HT-29 (cell line): ENCODE data around the gene COL16A1. TPM values are rescaled to one million over a fixed set of nuclear protein-coding genes. Genes with fewer than 3 reads are reported as not detected.
A peak's percentile ranks its signal among the peaks of the same experiment; 100 is the strongest.
"Not testable (repeated sequence)": the region's sequence is repeated elsewhere in the genome, so short reads cannot be mapped to it uniquely, and the experiment has no call there.

Source experiments
- DNase-seq: peaks from one replicate; pipeline ENCODE4 v3.0.0-alpha.2; 2015; ENCODE audit warnings: low spot score
- total RNA-seq: library from RNA; depleted of rRNA; stranded (reverse); fragments of >200 nt; shearing (Covaris generic); gene quantifications from 2 replicates; pipeline ENCODE4 v1.2.3, GENCODE V29; 2014

Gene COL16A1
- total RNA-seq, 1 experiment from 2014 or later, result 37.5 TPM

- DNase-seq, result not testable (repeated sequence)
Measured at GRCh38 chr1:31707059-31707600, 3.3 kb upstream of the COL16A1 start.

- DNase-seq, result no peak
Measured at GRCh38 chr1:31706384-31707058, 2.7 kb upstream of the COL16A1 start.

GRCh38 chr1:31705080-31705866 lies 1.5 kb upstream of the COL16A1 start:
- peak; percentile 70 for DNase-seq

- peak; percentile 36 for DNase-seq
Measured at GRCh38 chr1:31704271-31705079, 658 bp upstream of the COL16A1 start.

- DNase-seq, result no peak
Measured at GRCh38 chr1:31702836-31703404, 897 bp downstream of the COL16A1 start.

- peak; percentile 89 for DNase-seq
Measured at GRCh38 chr1:31701091-31701736, 2.6 kb downstream of the COL16A1 start.

DNA sequence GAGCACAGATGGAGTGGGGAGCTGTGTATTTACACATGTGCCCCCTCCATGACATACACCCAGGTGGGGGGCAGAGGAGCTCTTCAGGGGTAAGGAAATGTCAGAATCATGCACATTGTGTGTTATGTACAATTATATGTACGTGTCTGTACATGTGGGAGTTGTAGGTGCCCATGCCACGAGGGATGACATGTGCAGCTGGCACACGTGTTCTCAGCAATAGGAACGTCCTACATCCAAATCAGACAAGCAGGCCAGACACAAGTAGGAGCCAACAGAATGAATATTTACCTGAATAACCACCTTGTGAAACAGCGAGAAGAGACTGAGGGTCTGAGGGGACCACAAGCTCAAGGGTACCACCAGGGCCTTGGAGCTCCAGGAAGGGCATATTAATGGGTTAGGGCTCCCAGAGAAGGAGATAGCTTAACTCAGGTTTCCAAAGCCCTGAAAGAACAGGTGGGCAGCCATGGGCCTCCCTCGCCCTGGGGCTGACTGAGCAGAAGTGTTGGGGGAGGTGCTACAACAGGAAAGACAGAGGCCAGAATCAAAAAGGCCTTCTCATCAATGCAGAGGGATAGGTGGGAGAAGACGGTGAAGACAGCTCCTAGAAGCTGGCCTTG lies 3.2 kb downstream of the COL16A1 start:
- DNase-seq, result no peak

GRCh38 chr1:31699341-31699891 lies 4.4 kb downstream of the COL16A1 start:
- no peak for DNase-seq

- DNase-seq, result no peak
Measured at GRCh38 chr1:31697369-31697984, 6.3 kb downstream of the COL16A1 start.

- DNase-seq, result peak; percentile 84
Measured at GRCh38 chr1:31696242-31696641, 7.6 kb downstream of the COL16A1 start.

- no peak for DNase-seq
Measured at GRCh38 chr1:31695327-31695726, 8.5 kb downstream of the COL16A1 start.

- DNase-seq, result no peak
Measured at GRCh38 chr1:31694964-31695313, 8.9 kb downstream of the COL16A1 start.

DNA sequence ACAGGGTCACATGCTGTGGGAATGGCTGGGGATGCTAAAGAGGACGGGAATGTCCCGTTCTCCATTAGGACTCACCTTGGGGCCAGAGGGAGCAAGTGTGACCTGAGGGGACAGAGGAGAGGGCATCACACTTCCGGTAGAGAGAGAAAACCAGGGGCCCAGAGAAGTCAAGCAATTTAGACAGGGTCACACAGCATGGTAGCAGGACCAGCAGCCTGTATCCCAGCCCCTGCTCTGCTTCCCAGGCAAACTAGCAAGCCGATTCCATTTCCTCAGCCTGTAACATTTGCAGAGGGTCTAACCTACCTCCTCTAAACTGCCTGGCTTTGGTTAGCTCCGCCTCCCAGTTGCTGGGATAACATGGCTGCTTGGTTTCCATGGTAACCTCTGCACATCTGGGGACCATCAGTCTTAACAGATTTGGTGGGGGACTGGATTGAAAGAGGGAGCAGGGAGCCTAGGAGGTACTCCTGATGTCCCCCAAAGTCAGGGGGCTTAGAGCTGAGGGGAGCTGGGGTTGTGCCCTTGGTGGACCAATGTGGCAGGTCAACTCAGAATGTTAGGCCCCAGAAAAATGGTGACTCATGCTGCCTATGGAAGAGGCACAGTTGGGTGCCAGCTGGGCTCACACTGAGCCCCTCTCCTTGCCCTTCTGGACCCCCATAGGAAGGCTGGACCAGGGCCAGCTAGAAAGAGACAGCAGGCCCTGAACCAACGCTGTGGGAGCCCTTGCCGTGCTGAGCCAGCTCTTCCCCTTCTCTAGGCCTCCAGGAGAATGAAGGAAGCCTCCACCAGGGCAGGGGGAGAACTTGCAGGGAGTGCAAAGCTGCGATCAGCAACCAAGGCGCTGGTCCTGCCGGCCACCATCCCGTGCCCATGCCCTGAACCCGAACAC lies 9.5 kb downstream of the COL16A1 start:
- DNase-seq, result no peak

DNA sequence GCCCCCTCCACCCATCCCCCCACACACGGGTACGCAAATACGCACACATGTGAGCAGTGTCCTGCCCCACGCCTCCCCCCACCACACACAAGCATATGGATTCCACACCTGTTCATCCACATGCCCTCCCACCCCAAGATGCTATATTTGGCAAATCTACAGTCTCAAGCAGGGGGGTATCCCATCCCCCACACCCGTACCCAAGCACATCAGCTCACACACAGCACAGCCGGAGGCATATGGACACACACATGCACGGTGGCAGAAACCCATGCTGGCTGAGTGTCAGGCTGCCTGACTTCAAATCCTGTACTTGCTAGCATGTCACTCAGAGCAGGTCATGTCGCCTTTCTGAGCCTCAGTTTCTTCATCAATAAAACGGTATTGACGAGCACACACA lies 10.6 kb downstream of the COL16A1 start:
- no peak for DNase-seq

- no peak for DNase-seq
Measured at GRCh38 chr1:31691951-31692350, 11.9 kb downstream of the COL16A1 start.

DNA sequence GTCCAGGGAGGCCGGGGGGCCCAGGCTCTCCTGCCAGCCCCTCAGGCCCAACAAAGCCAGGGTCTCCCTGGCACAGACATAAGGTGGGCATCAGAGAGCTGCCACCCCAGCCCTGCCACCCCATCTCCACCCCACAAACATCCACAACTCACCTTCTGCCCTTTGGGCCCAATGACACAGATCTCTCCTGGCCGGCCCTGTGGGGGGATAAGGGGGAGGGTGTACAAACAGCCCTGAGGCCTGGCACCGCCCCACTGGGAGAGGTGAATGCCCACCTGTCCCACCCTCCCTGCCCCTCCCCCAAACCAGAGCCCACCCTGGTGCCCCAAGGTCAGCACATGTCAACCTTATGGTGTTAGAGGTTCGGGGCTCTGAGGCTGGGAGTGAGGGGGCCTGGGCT lies 12.4 kb downstream of the COL16A1 start:
- no peak for DNase-seq

DNA sequence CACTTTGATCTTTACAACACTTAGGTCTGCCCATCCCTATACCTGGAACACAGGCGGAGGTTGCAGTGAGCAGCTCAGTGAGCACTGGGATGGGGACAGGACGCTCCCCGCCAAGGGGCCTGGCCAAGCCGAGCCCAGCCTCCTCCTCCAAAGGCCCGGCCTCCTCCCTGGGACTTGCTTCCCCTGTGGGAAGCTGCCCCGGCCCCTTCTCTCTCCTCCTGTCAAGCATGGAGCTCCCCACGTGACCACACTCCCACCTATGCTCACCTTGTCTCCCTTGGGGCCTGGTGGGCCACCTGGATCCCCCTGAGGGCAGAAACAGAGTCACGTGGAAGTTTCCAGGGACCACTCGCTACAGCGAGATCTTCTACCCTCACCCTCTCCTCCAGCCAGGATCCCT lies 12.9 kb downstream of the COL16A1 start:
- no peak for DNase-seq

DNA sequence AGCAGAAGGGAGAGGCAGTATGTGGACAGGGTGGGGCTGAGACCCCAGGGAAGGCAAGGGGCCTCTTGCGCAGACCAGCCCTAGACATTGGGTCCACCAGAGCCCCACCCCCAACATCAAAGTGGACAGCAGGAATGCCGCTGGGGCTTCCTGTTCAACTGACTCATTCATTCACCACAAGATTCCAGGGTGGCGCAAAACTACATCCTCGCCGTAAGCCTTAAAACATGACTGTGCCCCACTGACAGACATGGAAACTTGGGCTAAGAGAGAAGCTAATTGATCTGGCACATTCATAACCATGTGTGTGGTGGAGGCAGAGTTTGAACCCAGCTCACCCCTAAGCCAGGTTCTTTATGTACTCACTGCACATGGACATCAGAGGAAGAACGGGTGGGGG lies 14.0 kb downstream of the COL16A1 start:
- DNase-seq, result peak; percentile 96

DNA sequence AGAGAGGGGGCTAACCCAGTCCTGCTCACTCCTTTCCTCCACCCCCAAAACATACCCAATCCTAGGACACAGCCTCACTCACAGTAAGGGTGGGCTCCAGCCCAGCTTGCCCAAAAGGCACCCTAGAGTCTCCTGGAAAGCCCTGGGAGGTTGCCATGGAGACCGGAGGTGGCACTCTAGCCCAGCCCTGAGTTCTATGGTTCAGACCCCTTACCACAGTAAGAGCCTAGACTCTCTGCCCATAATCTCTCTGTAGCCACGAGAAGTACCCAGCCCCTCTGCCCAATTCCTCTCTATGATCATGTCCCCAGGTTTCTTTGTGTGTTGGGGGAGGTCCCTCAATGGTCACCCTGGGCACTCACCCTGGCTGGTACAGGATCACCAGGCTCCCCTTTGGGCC lies 14.4 kb downstream of the COL16A1 start:
- no peak for DNase-seq
